HG02571 (cell line): ENCODE results near the gene ZNF334.

Experiments used
- ATAC-seq: cut with Tn5 transposase; IDR thresholded peaks from one replicate; pipeline ENCODE4 v1.9.1; 2021; ENCODE audit warnings: mild to moderate bottlenecking, moderate library complexity; ENCODE audit not compliant: unreplicated experiment

The ZNF334 gene

DNA sequence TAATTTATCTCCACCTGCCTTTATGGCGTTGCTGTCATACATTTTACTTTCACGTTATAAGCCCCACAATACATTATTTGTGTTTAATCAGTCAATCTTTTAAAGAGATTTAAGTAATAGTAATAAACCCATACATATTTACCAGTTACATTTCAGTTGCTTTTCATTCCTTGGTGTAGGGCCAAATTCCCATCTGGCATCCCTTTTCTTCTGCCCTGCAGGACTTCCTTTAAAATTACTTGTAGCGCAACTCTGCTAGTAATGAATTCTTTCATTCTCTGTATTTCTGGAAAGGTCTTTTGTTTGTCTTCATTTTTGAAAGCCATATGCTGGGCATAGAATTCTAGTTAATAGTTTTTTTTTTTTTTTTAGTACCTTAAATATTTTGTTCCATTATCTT, 24.9 kb downstream of the ZNF334 start:
- no peak for ATAC-seq

- no peak for ATAC-seq
Measured at GRCh38 chr20:46487628-46488027, 25.7 kb downstream of the ZNF334 start.

DNA sequence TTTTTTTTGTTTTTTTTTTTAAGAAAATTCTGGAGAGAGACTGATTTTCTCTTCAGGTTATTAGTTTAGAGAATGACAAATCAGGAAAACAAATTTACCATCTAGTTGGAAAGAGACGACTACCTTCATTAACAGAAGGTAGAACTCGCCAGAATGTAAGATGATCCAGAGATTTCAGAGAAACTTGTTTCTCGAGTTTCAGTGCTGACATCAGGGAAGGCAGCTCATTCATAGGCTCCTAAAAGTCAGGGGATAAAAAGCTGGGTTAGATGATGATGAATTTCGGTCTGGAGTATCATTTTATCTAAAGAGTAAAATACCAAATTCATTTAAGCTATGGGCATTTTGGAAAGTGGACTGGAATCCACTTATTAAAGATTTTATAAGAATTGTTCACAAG, 27.9 kb downstream of the ZNF334 start:
- no peak for ATAC-seq

- ATAC-seq: no peak
Measured at GRCh38 chr20:46484954-46485353, 28.4 kb downstream of the ZNF334 start.

DNA sequence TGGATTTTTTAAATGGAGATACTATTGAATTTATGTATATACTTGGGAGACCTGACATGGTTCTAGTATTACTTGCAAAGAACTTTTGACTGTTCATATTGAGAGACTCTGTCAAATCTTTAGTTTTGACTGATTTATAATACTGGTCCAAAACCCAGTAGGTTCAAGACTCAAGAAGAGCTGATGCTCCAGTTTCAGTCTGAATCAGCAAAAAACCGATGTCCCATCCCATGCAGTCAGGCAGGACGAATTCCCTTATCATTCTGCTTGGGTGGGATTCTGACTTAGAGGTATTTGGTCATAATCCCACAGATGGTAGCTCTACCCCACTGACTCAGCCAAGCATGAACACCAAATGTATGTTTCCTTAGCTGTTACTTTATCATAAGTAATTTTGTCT, 29.5 kb downstream of the ZNF334 start:
- ATAC-seq: no peak

DNA sequence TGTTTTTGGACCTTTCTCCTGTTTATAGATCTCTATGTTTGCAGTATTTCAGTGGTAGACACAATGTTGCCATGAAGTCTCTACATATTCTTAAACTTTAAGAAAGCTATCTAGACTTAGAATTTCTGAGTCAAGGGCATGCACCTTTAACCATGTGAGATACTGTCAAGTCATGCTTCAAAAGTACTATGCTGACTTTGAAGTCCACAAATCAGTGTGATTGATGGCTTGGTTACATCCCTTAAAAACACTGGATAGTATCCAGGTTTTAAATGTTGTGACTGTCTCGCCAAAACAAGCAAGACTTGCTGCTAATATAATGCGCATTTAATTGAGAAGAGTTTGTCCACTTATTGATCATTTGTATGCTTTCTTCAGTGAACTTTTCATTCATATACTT, 30.5 kb downstream of the ZNF334 start:
- ATAC-seq: no peak

- ATAC-seq: no peak
Measured at GRCh38 chr20:46477640-46478039, 35.7 kb downstream of the ZNF334 start.

DNA sequence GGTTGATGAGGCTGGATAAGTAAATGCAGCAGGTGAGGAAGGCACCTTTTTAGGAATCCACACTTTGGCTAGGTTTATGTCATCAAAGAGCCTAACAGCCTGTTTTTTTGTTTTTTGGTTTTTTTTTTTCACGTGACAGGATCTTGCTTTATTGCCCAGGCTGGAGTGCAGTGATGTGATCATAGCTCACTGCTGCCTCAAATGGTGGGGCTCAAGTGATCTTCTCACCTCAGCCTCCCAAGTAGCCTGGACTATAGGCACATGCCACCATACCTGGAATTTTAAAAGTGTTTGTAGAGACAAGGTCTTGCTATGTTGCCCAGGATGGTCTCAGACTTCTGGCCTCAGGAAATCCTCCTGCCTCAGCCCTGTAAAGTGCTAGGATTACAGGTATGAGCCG, 36.1 kb downstream of the ZNF334 start:
- ATAC-seq: no peak

GRCh38 chr20:46468508-46468907, 44.9 kb downstream of the ZNF334 start:
- ATAC-seq: no peak

GRCh38 chr20:46464451-46464850, 48.9 kb downstream of the ZNF334 start:
- no peak for ATAC-seq

DNA sequence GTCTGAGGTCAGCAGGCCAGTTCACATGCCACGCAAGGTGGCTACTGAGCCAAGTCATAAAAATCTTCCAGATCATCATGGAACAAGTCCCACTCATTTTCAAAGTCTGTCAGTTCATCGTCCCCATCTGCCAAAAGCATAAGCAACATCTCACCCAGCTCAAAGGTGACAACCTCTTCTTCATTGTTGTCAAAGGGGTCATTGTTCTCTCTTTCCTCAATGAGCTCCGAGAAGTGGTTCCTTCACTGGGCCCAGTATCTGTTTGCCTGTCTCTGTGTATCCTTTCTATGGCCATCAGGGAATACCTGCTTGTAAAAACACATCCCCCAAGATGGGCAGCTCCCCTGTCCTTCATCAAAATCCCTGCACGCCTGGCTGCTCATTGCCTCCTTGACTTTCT, 49.5 kb downstream of the ZNF334 start:
- ATAC-seq: no peak

DNA sequence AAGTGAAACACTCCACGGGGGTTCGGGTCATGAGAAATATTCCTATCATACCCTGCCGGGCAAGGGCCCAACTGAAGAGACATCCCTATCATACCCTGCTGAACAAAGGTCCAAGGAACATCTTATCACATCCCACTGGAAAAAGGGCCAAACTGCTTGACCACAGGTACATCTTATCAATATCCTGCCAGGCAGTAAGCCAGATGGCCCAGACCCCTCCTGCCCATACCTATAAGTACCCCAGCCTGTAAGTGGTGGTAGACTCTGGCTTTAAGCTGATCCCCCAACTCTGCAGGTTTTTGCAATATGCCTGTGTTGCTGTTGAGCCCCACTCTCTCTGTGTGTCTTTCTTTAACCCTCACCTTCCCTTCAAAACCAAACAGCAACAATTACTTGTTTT, 51.6 kb downstream of the ZNF334 start:
- no peak for ATAC-seq

DNA sequence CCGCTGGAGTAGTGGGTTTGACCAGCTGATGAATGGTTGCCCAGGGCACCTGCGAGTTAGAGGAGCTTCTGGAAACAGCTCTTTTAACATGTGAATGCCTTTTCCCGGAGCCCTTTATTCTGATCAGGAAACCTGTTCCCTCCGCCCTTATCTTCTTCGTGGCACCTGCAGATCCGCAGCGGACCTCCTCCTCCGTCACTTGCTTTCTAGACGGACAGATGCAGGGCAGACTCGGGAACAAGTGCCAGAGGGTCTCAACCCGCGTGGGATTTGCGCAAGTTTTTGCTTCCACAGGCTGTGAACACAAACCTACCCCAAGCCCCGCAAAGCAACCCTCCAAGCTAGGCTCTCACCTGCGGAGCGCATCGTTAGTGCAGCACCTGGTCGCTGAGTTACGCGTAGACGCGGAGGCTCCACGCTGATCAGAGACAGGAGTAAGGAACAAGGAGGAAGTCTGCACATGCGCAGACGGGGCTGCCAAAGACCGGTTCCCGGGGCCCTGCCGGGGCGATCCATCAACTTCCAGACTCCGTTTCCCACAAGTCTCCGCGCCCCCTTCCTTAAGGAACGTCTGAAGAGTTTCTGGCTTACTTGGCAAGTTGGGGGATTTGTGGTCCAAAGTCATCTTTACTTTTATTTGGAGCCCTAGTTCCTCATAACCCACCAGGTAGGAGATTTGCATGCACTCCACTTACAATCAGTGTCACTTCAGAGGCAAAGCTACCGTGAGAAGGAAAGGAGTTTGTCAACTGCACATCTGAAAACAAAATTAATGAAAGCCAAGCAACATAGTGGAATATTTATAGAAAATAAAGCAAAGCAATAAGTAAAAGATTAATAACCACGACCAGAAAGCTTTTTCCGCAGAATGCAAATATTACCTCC, 54.3 kb downstream of the ZNF334 start:
- no peak for ATAC-seq

- no peak for ATAC-seq
Measured at GRCh38 chr20:46456255-46457028, 56.9 kb downstream of the ZNF334 start.

- no peak for ATAC-seq
Measured at GRCh38 chr20:46455729-46456128, 57.6 kb downstream of the ZNF334 start.
